Measurements from ENCODE around the gene CST1.
"Not testable (repeated sequence)": the region's sequence is repeated elsewhere in the genome, so short reads cannot be mapped to it uniquely, and the experiment has no call there.

Gene CST1

GRCh38 chr20:23754731-23755130, 4.0 kb upstream of the CST1 start:
- no peak for DNase-seq (ENCODE audit: low read depth)

GRCh38 chr20:23753589-23753988, 2.9 kb upstream of the CST1 start:
- DNase-seq (ENCODE audit: low read depth): no peak

GRCh38 chr20:23753194-23753548, 2.4 kb upstream of the CST1 start:
- DNase-seq (ENCODE audit: low read depth): no peak

GRCh38 chr20:23752481-23753193, 1.9 kb upstream of the CST1 start:
- DNase-seq (ENCODE audit: low read depth): no peak

GRCh38 chr20:23752019-23752418, 1.3 kb upstream of the CST1 start:
- no peak for DNase-seq (ENCODE audit: low read depth)

GRCh38 chr20:23749746-23750145, 989 bp downstream of the CST1 start:
- DNase-seq (ENCODE audit: low read depth): no peak

- not testable (repeated sequence) for DNase-seq (ENCODE audit: low read depth)
Observed at GRCh38 chr20:23748975-23749374, 1.8 kb downstream of the CST1 start.

GRCh38 chr20:23747551-23747950, 3.2 kb downstream of the CST1 start:
- not testable (repeated sequence) for DNase-seq (ENCODE audit: low read depth)

- not testable (repeated sequence) for DNase-seq (ENCODE audit: low read depth)
Observed at GRCh38 chr20:23747092-23747491, 3.6 kb downstream of the CST1 start.

GRCh38 chr20:23746321-23746720, 4.4 kb downstream of the CST1 start:
- DNase-seq (ENCODE audit: low read depth): no peak

- no peak for DNase-seq (ENCODE audit: low read depth)
Observed at GRCh38 chr20:23745247-23745646, 5.5 kb downstream of the CST1 start.

GRCh38 chr20:23744817-23745216, 5.9 kb downstream of the CST1 start:
- no peak for DNase-seq (ENCODE audit: low read depth)

- not testable (repeated sequence) for DNase-seq (ENCODE audit: low read depth)
Observed at GRCh38 chr20:23735391-23735790, 15.3 kb downstream of the CST1 start.

GRCh38 chr20:23734949-23735348, 15.8 kb downstream of the CST1 start:
- not testable (repeated sequence) for DNase-seq (ENCODE audit: low read depth)

- not testable (repeated sequence) for DNase-seq (ENCODE audit: low read depth)
Observed at GRCh38 chr20:23734440-23734839, 16.3 kb downstream of the CST1 start.

- no peak for DNase-seq (ENCODE audit: low read depth)
Observed at GRCh38 chr20:23727016-23727415, 23.7 kb downstream of the CST1 start.

GRCh38 chr20:23725102-23725501, 25.6 kb downstream of the CST1 start:
- DNase-seq (ENCODE audit: low read depth): no peak

- not testable (repeated sequence) for DNase-seq (ENCODE audit: low read depth)
Observed at GRCh38 chr20:23723659-23724307, 27.0 kb downstream of the CST1 start.

GRCh38 chr20:23722851-23723250, 27.9 kb downstream of the CST1 start:
- not testable (repeated sequence) for DNase-seq (ENCODE audit: low read depth)

- no peak for DNase-seq (ENCODE audit: low read depth)
Observed at GRCh38 chr20:23721962-23722361, 28.8 kb downstream of the CST1 start.

- not testable (repeated sequence) for DNase-seq (ENCODE audit: low read depth)
Observed at GRCh38 chr20:23719351-23719750, 31.4 kb downstream of the CST1 start.

GRCh38 chr20:23711778-23712177, 39.0 kb downstream of the CST1 start:
- DNase-seq (ENCODE audit: low read depth): not testable (repeated sequence)

GRCh38 chr20:23710771-23711170, 40.0 kb downstream of the CST1 start:
- DNase-seq (ENCODE audit: low read depth): no peak

GRCh38 chr20:23705895-23706294, 44.8 kb downstream of the CST1 start:
- DNase-seq (ENCODE audit: low read depth): no peak

Measured in activated gamma-delta T cell treated with anti-CD3 and anti-CD28 coated beads, Interleukin-2, amount 50 U/mL, for 16 hours (primary cell).